ENCODE data around the gene PRKCH. TPM values are rescaled to one million over a fixed set of nuclear protein-coding genes. Genes with fewer than 3 reads are reported as not detected.
A peak's percentile ranks its signal among the peaks of the same experiment; 100 is the strongest.

The PRKCH gene
- total and polyA plus RNA-seq, 2 of the 13 experiments (the other 11 are each of a cell fraction or from before 2014, with no cell fraction given): 0.48 to 1.3 TPM

GRCh38 chr14:61536661-61537562, 215.5 kb downstream of the PRKCH start (continued):
- TF ChIP-seq, protein P1, sequence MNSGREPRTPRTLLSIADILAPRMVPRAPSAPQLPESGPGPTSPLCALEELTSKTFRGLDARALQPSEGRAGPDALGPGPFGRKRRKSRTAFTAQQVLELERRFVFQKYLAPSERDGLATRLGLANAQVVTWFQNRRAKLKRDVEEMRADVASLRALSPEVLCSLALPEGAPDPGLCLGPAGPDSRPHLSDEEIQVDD (CRISPR knock-in tag; IDR thresholded peaks at IDR 0.05; ENCODE audit: borderline replicate concordance): no peak
- peak; percentile 56; the same call in 1 of the 2 replicates for TF ChIP-seq MED1 (CRISPR knock-in tag; IDR thresholded peaks at IDR 0.05)
- no peak for TF ChIP-seq ZFP36L2 (CRISPR knock-in tag; IDR thresholded peaks at IDR 0.05)
- peak; percentile 35; the same call in 1 of the 2 replicates for TF ChIP-seq PAXIP1 (CRISPR knock-in tag; conservative IDR thresholded peaks at IDR 0.05)
- no peak for TF ChIP-seq FIP1L1 (IDR thresholded peaks at IDR 0.05; ENCODE audit: borderline replicate concordance, insufficient read depth, low read depth, low read length)
- TF ChIP-seq, protein P2, sequence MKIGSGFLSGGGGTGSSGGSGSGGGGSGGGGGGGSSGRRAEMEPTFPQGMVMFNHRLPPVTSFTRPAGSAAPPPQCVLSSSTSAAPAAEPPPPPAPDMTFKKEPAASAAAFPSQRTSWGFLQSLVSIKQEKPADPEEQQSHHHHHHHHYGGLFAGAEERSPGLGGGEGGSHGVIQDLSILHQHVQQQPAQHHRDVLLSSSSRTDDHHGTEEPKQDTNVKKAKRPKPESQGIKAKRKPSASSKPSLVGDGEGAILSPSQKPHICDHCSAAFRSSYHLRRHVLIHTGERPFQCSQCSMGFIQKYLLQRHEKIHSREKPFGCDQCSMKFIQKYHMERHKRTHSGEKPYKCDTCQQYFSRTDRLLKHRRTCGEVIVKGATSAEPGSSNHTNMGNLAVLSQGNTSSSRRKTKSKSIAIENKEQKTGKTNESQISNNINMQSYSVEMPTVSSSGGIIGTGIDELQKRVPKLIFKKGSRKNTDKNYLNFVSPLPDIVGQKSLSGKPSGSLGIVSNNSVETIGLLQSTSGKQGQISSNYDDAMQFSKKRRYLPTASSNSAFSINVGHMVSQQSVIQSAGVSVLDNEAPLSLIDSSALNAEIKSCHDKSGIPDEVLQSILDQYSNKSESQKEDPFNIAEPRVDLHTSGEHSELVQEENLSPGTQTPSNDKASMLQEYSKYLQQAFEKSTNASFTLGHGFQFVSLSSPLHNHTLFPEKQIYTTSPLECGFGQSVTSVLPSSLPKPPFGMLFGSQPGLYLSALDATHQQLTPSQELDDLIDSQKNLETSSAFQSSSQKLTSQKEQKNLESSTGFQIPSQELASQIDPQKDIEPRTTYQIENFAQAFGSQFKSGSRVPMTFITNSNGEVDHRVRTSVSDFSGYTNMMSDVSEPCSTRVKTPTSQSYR (CRISPR knock-in tag; IDR thresholded peaks at IDR 0.05; ENCODE audit: borderline replicate concordance): 0 out of 2 replicates have a peak, but pooled peaks have one; percentile 44
- no peak for TF ChIP-seq ZNF282 (IDR thresholded peaks at IDR 0.05; ENCODE audit: partially characterized antibody)
- no peak for TF ChIP-seq ZNF644 (CRISPR knock-in tag; IDR thresholded peaks at IDR 0.05; ENCODE audit: low read depth)
- TF ChIP-seq, protein P3, sequence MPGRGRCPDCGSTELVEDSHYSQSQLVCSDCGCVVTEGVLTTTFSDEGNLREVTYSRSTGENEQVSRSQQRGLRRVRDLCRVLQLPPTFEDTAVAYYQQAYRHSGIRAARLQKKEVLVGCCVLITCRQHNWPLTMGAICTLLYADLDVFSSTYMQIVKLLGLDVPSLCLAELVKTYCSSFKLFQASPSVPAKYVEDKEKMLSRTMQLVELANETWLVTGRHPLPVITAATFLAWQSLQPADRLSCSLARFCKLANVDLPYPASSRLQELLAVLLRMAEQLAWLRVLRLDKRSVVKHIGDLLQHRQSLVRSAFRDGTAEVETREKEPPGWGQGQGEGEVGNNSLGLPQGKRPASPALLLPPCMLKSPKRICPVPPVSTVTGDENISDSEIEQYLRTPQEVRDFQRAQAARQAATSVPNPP (CRISPR knock-in tag; IDR thresholded peaks at IDR 0.05): no peak
- TF ChIP-seq, protein P4, sequence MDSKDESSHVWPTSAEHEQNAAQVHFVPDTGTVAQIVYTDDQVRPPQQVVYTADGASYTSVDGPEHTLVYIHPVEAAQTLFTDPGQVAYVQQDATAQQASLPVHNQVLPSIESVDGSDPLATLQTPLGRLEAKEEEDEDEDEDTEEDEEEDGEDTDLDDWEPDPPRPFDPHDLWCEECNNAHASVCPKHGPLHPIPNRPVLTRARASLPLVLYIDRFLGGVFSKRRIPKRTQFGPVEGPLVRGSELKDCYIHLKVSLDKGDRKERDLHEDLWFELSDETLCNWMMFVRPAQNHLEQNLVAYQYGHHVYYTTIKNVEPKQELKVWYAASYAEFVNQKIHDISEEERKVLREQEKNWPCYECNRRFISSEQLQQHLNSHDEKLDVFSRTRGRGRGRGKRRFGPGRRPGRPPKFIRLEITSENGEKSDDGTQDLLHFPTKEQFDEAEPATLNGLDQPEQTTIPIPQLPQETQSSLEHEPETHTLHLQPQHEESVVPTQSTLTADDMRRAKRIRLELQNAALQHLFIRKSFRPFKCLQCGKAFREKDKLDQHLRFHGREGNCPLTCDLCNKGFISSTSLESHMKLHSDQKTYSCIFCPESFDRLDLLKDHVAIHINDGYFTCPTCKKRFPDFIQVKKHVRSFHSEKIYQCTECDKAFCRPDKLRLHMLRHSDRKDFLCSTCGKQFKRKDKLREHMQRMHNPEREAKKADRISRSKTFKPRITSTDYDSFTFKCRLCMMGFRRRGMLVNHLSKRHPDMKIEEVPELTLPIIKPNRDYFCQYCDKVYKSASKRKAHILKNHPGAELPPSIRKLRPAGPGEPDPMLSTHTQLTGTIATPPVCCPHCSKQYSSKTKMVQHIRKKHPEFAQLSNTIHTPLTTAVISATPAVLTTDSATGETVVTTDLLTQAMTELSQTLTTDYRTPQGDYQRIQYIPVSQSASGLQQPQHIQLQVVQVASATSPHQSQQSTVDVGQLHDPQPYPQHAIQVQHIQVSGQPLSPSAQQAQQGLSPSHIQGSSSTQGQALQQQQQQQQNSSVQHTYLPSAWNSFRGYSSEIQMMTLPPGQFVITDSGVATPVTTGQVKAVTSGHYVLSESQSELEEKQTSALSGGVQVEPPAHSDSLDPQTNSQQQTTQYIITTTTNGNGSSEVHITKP (CRISPR knock-in tag; IDR thresholded peaks at IDR 0.05; ENCODE audit: low read depth): peak; percentile 13; the same call in 1 of the 2 replicates
- TF ChIP-seq IRF2 (CRISPR knock-in tag; IDR thresholded peaks at IDR 0.05): 0 out of 2 replicates have a peak, but pooled peaks have one; percentile 29
- 0 out of 2 replicates have a peak, but pooled peaks have one; percentile 19 for TF ChIP-seq ZFP1 (CRISPR knock-in tag; IDR thresholded peaks at IDR 0.05)
- TF ChIP-seq DMTF1 (CRISPR knock-in tag; IDR thresholded peaks at IDR 0.05): no peak
